HCT116 (cell line): ENCODE measurements around the gene ARHGEF1. TPM values are rescaled to one million over a fixed set of nuclear protein-coding genes. Genes with fewer than 3 reads are reported as not detected.

Source experiments
- ATAC-seq: fragments of 200-7000 bp; cut with Tn5 transposase; 2 replicates; pipeline ENCODE4 v1.9.1; 2020; ENCODE audit warnings: mild to moderate bottlenecking, moderate library complexity
- BruUV-seq: library from RNA; stranded (reverse); fragments of 400-500 nt; replicated peaks from 2 replicates; lab custom pipeline; 2021; lab: Mats Ljungman, UMichigan
- CTCF ChIA-PET: fragments of 300-600 bp; sonication (Branson Sonifier 250); formaldehyde crosslinking; loops from one replicate; lab custom pipeline; 2021; ENCODE audit warnings: antibody characterized with exemption; lab: Charles Lee
- POLR2A ChIA-PET: fragments of 300-600, 350-600 bp; sonication (Branson Sonifier 250); formaldehyde crosslinking; loops from one replicate; lab custom pipeline; 2021; ENCODE audit warnings: antibody characterized with exemption; lab: Charles Lee
- RAD21 ChIA-PET, 2 experiments: fragments of 300-600 bp; sonication (Branson Sonifier 250); formaldehyde crosslinking; loops; one replicate each; lab custom pipeline; 2023; ENCODE audit warnings: low total read pairs in 2 of 2; ENCODE audit not compliant: uncharacterized antibody in 2 of 2, unreplicated experiment in 2 of 2, low non-redundant PET in 1 of 2; lab: Charles Lee
- DNase-seq: peaks from one replicate; pipeline ENCODE4 v3.0.0-alpha.2; 2010; ENCODE audit warnings: low read depth, low spot score
- H2AFZ ChIP-seq: fragments of 200-600 bp; shearing (Covaris generic), sonication (generic); 2 replicates; pipeline ENCODE4 v1.6.1; 2017; ENCODE audit warnings: low read depth, mixed run types, mixed read lengths, antibody characterized with exemption, low read length; ENCODE audit not compliant: poor library complexity, severe bottlenecking
- H3K27ac ChIP-seq: 2 replicates; pipeline ENCODE4 v1.5.1; 2012; ENCODE audit warnings: low read depth, low read length
- H3K27me3 ChIP-seq: fragments of 200-600 bp; sonication (generic); 2 replicates; pipeline ENCODE4 v1.6.1; 2016; ENCODE audit warnings: mixed run types, low read length, mixed read lengths; ENCODE audit not compliant: insufficient read depth
- H3K36me3 ChIP-seq, 2 experiments: fragments of 200-500 bp in 1 of 2; fragments of 200-600 bp in 1 of 2; sonication (Bioruptor generic) in 1 of 2; sonication (generic) in 1 of 2; 2 replicates each; pipeline versions ENCODE4 v1.5.1 to v1.6.1; 2014 to 2016; ENCODE audit warnings: low read length in 2 of 2, inconsistent platforms in 1 of 2, mixed read lengths in 1 of 2, mixed run types in 1 of 2; ENCODE audit not compliant: insufficient read depth in 2 of 2, control insufficient read depth in 1 of 2
- H3K4me1 ChIP-seq, 2 experiments: fragments of 200-600 bp in 1 of 2; sonication (generic) in 1 of 2; 2 replicates each; pipeline versions ENCODE4 v1.5.1 to v1.6.1; 2012 to 2017; ENCODE audit warnings: low read length in 2 of 2, inconsistent platforms in 1 of 2, mild to moderate bottlenecking in 1 of 2, mixed read lengths in 1 of 2, mixed run types in 1 of 2, moderate library complexity in 1 of 2; ENCODE audit not compliant: insufficient read depth in 2 of 2, control insufficient read depth in 1 of 2
- H3K4me2 ChIP-seq: fragments of 200-600 bp; sonication (generic); 2 replicates; pipeline ENCODE4 v1.6.1; 2017; ENCODE audit warnings: mixed run types, low read length, mixed read lengths
- H3K4me3 ChIP-seq, 2 experiments: fragments of 200-600 bp in 1 of 2; sonication (generic) in 1 of 2; replicated peaks in 1 of 2; 2 replicates each; pipeline ENCODE4 v1.5.1; 2011 to 2016; ENCODE audit warnings: low read length in 2 of 2, control low read depth in 1 of 2, low read depth in 1 of 2, mild to moderate bottlenecking in 1 of 2, mixed read lengths in 1 of 2, mixed run types in 1 of 2
- H3K79me2 ChIP-seq: fragments of 200-600 bp; sonication (generic); 2 replicates; pipeline ENCODE4 v1.6.1; 2017; ENCODE audit warnings: mild to moderate bottlenecking, mixed run types, low read length, moderate library complexity, mixed read lengths; ENCODE audit not compliant: insufficient read depth
- H3K9ac ChIP-seq: fragments of 200-600 bp; sonication (generic); 2 replicates; pipeline ENCODE4 v1.6.1; 2016; ENCODE audit warnings: low read length, mixed read lengths
- H3K9me2 ChIP-seq: fragments of 200-600 bp; sonication (generic), shearing (Covaris generic); 2 replicates; pipeline ENCODE4 v1.6.1; 2017; ENCODE audit warnings: mixed run types, mild to moderate bottlenecking, moderate library complexity; ENCODE audit not compliant: insufficient read depth
- H3K9me3 ChIP-seq, 2 experiments: fragments of 200-500 bp in 1 of 2; fragments of 200-600 bp in 1 of 2; sonication (Bioruptor generic) in 1 of 2; sonication (generic) in 1 of 2; 2 replicates each; pipeline ENCODE4 v1.6.1; 2014 to 2017; ENCODE audit warnings: low read length in 2 of 2, mixed read lengths in 2 of 2, inconsistent platforms in 1 of 2, low read depth in 1 of 2, mild to moderate bottlenecking in 1 of 2, mixed run types in 1 of 2, moderate library complexity in 1 of 2; ENCODE audit not compliant: control insufficient read depth in 1 of 2, insufficient read depth in 1 of 2
- H4K20me1 ChIP-seq: fragments of 200-600 bp; sonication (generic), shearing (Covaris generic); 2 replicates; pipeline ENCODE4 v1.6.1; 2017; ENCODE audit warnings: mixed run types, mild to moderate bottlenecking, moderate library complexity; ENCODE audit not compliant: insufficient read depth
- CBX3 ChIP-seq: IDR thresholded peaks from 2 replicates; pipeline ENCODE4 v1.6.1; 2012; ENCODE audit warnings: low read depth
- ELF1 ChIP-seq: IDR thresholded peaks from 2 replicates; pipeline ENCODE4 v1.6.1; 2012; ENCODE audit warnings: low read depth, borderline replicate concordance
- JUND ChIP-seq: IDR thresholded peaks from 2 replicates; pipeline ENCODE4 v1.6.1; 2012
- POLR2AphosphoS5 ChIP-seq: IDR thresholded peaks from 2 replicates; pipeline ENCODE4 v1.6.1; 2011; ENCODE audit warnings: mild to moderate bottlenecking, low read depth, low read length, moderate library complexity
- RAD21 ChIP-seq: IDR thresholded peaks from 2 replicates; pipeline ENCODE4 v1.6.1; 2012; ENCODE audit warnings: low read depth, mild to moderate bottlenecking
- SRF ChIP-seq: IDR thresholded peaks from 2 replicates; pipeline ENCODE4 v1.6.1; 2012; ENCODE audit warnings: low read depth
- TCF7L2 ChIP-seq: IDR thresholded peaks from 2 replicates; pipeline ENCODE4 v1.7.0; 2011; ENCODE audit warnings: borderline replicate concordance, inconsistent platforms; ENCODE audit not compliant: insufficient read depth, insufficient read length; ENCODE audit errors: extremely low read depth
- YY1 ChIP-seq: IDR thresholded peaks from 2 replicates; pipeline ENCODE4 v1.6.1; 2011; ENCODE audit warnings: low read length, low read depth, moderate library complexity, mild to moderate bottlenecking; ENCODE audit not compliant: insufficient replicate concordance; ENCODE audit errors: extremely low read depth
- intact Hi-C: fragments of 100-400 bp; cut with micrococcal nuclease; formaldehyde crosslinking; loops from 2 replicates; pipeline ENCODE4 v1.10.0; 2022
- total RNA-seq: library from RNA; stranded (reverse); gene quantifications from one replicate; pipeline ENCODE4 v1.2.1, GENCODE V29; 2021; ENCODE audit not compliant: unreplicated experiment
- TF ChIP-seq, protein P1 (sequence below): IDR thresholded peaks from 2 replicates; pipeline ENCODE4 v1.6.1; 2012; ENCODE audit warnings: low read depth
- TF ChIP-seq, protein P2 (sequence below), 3 experiments: fragments of 200-600 bp in 1 of 3; sonication (generic) in 1 of 3; IDR thresholded peaks in 2 of 3; conservative IDR thresholded peaks in 1 of 3; 2 replicates each; pipeline ENCODE4 v1.5.1; 2012 to 2017; ENCODE audit warnings: low read depth in 2 of 3, low read length in 2 of 3, antibody characterized with exemption in 1 of 3, borderline replicate concordance in 1 of 3, control low read depth in 1 of 3, mild to moderate bottlenecking in 1 of 3, mixed read lengths in 1 of 3, mixed run types in 1 of 3, moderate library complexity in 1 of 3; ENCODE audit not compliant: insufficient read depth in 1 of 3

Gene ARHGEF1
- total RNA-seq, 1 experiment from 2014 or later: 110 TPM

GRCh38 chr19:41861116-41861768, 21.7 kb upstream of the ARHGEF1 start:
- peak overlapping the region; percentile 88 for H3K4me2 ChIP-seq
- H3K36me3 ChIP-seq: peaks cover 50 to 56% of the 10 kb centered on the region in 2 experiments
- peaks cover 60% of the 10 kb centered on the region for H3K79me2 ChIP-seq
- H3K4me1 ChIP-seq: peaks cover 26 to 55% of the 10 kb centered on the region in 2 experiments
- ATAC-seq (no peak), DNase-seq (no peak)
- no peak overlapping the region for H2AFZ ChIP-seq
- peaks cover 27% of the 10 kb centered on the region; the same call in 1 of the 2 replicates for H4K20me1 ChIP-seq
- peak overlapping the region; percentile 73 to 100 for H3K4me3 ChIP-seq
- intact Hi-C loops: no loop called here
- ChIA-PET CTCF (no interaction called here), RAD21 (no interaction called here), POLR2A (interaction anchor here (0.6 to 3.2 kb wide), 4 partner anchors 11 to 98 kb away, joined by 4 to 36 read pairs (median 18); partner anchors contain the start of genes ARHGEF1 and RABAC1)
- H3K9ac ChIP-seq: peak overlapping the region; percentile 96
- no peaks in the 10 kb centered on the region for H3K9me3 ChIP-seq
- no peaks in the 10 kb centered on the region for H3K9me2 ChIP-seq
- no peak for TF ChIP-seq CBX3
- TF ChIP-seq, protein P1, sequence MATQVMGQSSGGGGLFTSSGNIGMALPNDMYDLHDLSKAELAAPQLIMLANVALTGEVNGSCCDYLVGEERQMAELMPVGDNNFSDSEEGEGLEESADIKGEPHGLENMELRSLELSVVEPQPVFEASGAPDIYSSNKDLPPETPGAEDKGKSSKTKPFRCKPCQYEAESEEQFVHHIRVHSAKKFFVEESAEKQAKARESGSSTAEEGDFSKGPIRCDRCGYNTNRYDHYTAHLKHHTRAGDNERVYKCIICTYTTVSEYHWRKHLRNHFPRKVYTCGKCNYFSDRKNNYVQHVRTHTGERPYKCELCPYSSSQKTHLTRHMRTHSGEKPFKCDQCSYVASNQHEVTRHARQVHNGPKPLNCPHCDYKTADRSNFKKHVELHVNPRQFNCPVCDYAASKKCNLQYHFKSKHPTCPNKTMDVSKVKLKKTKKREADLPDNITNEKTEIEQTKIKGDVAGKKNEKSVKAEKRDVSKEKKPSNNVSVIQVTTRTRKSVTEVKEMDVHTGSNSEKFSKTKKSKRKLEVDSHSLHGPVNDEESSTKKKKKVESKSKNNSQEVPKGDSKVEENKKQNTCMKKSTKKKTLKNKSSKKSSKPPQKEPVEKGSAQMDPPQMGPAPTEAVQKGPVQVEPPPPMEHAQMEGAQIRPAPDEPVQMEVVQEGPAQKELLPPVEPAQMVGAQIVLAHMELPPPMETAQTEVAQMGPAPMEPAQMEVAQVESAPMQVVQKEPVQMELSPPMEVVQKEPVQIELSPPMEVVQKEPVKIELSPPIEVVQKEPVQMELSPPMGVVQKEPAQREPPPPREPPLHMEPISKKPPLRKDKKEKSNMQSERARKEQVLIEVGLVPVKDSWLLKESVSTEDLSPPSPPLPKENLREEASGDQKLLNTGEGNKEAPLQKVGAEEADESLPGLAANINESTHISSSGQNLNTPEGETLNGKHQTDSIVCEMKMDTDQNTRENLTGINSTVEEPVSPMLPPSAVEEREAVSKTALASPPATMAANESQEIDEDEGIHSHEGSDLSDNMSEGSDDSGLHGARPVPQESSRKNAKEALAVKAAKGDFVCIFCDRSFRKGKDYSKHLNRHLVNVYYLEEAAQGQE: no peak
- TF ChIP-seq ELF1: no peak
- TF ChIP-seq POLR2AphosphoS5: no peak; the same call in 1 of the 2 replicates
- no peak for TF ChIP-seq YY1
- TF ChIP-seq, protein P2, sequence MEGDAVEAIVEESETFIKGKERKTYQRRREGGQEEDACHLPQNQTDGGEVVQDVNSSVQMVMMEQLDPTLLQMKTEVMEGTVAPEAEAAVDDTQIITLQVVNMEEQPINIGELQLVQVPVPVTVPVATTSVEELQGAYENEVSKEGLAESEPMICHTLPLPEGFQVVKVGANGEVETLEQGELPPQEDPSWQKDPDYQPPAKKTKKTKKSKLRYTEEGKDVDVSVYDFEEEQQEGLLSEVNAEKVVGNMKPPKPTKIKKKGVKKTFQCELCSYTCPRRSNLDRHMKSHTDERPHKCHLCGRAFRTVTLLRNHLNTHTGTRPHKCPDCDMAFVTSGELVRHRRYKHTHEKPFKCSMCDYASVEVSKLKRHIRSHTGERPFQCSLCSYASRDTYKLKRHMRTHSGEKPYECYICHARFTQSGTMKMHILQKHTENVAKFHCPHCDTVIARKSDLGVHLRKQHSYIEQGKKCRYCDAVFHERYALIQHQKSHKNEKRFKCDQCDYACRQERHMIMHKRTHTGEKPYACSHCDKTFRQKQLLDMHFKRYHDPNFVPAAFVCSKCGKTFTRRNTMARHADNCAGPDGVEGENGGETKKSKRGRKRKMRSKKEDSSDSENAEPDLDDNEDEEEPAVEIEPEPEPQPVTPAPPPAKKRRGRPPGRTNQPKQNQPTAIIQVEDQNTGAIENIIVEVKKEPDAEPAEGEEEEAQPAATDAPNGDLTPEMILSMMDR (IDR thresholded peaks at IDR 0.05 in 2 of 3, conservative IDR thresholded peaks at IDR 0.05 in 1 of 3; ENCODE audit: borderline replicate concordance in 1 of 3, insufficient read depth in 1 of 3, low read depth in 2 of 3, low read length in 2 of 3): no peak
- TF ChIP-seq JUND: no peak
- no peak for TF ChIP-seq TCF7L2
- no peak for TF ChIP-seq SRF
- TF ChIP-seq RAD21: no peak
- H3K27me3 ChIP-seq: no peaks in the 10 kb centered on the region
- peak overlapping the region; percentile 99 for H3K27ac ChIP-seq
- TSS peak; percentile 52 for BruUV-seq
